DMS153 treated with DMSO at 0.1 percent for 48 hours (cell line): ENCODE data around the gene CGNL1.

ENCODE experiments used
- DNase-seq: peaks from one replicate; lab custom pipeline; 2025; ENCODE audit not compliant: unreplicated experiment; lab: John Stamatoyannopoulos, UW

The CGNL1 gene

DNA sequence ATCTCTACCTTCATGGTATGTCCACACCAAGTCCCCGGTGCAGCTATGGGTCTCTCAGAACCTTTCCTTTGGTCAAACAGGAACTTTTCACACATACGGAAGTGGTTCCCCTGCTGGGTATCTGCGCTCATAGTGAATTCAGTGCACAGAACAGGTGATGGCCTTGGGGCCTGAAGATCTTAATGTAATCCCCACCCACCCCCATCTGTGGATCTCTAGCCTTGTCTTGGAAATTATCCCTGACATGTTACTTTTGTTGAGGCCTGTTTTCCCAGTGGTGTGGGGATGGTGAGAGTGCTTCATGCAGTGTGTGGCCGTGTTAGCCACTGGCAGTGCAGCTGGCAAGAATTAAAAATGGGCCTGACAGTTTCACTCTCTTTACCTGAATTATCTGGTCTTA is 143.5 kb downstream of the CGNL1 start:
- no peak for DNase-seq

DNA sequence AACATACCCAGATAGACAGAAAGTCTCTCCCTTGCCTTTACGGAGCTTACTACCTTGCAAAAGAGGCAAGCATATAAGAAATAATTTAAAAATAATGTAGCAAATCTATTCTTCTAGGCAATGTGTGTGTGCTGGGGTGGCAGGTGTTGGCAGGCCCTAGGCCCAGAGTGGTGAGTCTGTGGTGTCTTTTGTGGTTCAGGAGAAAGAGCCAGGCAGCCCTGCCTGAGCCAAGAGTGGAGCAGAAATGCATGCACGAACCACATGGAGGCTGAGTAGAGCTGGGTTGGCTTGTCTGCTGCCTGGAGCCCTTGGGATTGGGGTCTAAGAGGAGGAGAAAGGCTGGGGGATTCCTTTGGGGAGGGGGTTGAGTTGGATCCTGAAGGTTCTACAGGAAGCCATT is 145.2 kb downstream of the CGNL1 start:
- DNase-seq = no peak

DNA sequence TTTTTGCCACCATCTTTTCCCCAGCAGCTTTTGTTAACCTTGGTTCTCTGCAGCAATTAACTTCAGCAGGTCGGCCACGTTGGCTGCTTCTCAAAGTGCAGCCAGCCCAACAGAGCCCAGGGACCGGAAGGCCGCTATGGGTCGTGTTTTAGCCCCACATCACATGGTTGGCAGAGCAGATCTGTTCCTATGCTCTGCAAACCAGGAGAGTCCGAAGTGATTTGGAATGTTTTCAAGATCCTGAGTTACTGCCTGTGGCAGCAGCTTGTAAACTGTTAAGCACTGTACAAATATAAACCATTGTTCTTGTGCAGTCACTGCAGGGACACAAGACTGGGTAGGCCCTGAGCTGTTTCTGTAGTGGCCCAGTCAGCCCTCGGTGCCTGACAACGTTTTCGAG is 145.8 kb downstream of the CGNL1 start:
- no peak for DNase-seq

DNA sequence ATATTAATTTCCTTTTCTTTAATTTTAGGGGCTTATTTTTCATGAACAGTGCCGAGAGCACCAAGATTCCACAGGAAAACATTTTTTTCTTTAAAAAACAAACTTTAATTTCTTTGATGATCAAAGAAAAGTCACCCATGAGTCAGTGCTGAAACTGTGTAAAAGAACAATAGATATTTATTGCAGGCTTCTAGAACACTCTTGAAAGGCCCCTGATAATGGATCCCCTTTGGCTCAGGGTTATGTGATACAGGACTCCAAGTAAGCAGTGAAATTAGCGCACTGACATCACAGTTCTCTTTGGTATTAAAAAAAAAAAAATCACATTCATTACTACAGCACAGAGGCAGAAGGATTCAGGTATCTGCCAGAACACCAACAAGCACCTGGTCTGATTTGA is 149.3 kb downstream of the CGNL1 start:
- no peak for DNase-seq

DNA sequence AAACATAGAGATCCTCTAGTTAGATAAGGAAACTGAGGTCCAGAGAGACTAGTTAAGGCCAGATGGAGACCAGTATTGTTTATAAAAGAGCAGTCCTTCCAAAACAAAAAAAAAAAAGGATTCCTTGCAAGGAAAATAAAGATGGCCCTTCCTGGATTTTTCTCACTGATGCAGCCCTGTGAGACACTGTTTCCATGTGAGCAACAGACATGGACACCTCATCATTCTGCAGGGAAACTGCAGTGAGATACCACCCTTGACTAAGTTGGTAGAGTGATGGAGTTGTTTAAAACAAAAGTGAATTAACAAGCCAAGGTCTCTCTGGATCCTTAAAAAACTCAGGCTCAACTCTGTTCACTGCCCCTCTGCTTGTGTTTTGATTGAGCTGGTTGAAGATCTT is 149.8 kb downstream of the CGNL1 start:
- DNase-seq = no peak

DNA sequence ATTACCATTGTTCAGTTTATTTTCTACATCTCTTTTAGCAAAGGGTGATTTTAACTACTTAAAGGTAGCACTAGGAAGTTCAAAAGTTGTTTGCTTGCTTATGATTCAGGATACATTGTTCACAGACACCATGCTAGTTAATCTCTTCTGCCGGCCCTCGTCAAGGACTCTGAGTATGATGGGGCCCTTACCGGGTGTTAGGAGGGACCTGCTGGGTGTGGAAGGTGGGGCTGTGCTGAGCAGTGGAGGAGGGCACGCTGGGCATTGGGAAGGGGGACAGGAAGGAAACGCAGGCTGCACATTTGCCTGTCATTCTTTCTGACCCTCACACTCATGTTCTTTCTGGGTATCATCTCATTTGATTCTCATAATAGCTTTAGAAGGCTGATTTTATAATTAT is 150.3 kb downstream of the CGNL1 start:
- DNase-seq = no peak

DNA sequence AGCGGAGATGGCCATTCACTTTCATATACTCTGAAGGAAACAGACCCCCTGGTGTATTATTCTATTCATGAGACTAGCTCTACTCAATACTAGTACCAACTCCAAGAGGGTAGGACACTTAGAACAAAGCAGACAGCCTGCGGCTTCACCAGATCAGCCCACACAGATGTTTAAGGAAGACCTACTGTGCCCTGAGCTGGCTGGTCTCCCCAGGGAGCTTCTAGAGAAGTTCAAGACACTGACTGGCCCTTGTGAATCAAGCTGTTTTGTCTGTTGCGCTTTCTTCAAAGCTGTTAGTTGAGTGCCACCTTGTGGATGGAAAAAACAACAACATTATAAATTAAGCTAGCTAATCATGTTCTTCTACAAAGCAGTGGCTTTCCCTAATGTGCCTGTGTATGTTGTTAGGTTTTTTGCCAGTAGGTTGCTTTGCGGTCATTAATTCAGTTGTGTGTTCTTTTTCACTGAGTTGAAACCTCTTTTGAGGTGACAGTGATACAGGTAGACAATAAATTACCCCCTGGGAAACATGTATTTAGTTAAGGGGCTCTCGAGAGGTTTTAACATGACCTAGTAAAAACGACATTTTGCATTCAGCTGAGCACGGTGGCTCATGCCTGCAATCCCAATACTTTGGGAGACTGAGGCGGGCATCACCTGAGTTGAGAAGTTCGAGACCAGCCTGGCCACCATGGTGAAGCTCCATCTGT is 151.2 kb downstream of the CGNL1 start:
- DNase-seq = peak; percentile 39

DNA sequence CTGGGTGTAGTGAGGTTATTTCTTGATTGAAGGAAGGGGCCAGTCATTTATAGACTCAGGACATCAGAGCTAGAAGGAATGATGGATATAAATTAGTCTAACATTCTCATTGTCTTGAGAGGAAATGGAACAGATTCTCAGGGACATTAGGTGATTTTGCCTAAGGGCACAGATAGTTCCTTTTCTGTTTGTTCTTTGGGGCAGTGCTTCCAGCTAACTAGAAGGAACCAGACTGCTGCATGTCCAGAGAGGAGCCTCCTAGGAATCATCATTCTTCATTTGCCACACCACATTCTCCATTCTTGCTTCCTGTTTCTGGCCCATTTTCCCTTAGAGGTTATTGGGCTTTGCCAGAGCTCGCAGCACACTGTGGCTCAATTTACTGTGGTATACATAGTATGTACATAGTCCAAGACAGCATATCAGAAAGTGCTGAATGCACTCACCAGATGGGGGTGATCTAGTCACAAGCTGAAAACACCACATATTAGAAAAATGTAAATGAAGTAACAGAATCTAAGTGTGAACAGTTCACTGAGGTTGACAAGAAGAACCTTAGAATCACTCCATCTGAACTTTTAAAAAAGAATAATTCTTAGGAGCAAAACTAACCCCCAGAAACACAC is 152.7 kb downstream of the CGNL1 start:
- no peak for DNase-seq

DNA sequence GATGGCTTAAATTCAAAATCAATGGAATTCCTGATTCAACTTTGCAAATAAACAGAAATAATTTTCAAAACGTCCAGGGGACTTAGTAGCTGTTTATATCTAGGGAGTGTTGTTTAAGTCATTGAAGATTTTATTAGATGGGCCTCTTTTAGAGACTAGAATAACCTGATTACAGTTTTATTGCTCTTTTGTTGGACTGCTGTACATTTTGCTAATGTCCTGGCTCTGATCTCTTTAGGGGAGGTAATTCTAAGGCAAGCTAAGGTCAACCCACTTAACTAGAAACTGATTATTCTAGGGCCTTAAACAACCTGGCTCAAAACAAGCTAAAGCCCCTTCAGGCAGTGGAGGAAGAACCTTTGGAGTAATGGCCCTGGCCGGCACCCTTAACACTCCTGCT is 153.4 kb downstream of the CGNL1 start:
- no peak for DNase-seq

DNA sequence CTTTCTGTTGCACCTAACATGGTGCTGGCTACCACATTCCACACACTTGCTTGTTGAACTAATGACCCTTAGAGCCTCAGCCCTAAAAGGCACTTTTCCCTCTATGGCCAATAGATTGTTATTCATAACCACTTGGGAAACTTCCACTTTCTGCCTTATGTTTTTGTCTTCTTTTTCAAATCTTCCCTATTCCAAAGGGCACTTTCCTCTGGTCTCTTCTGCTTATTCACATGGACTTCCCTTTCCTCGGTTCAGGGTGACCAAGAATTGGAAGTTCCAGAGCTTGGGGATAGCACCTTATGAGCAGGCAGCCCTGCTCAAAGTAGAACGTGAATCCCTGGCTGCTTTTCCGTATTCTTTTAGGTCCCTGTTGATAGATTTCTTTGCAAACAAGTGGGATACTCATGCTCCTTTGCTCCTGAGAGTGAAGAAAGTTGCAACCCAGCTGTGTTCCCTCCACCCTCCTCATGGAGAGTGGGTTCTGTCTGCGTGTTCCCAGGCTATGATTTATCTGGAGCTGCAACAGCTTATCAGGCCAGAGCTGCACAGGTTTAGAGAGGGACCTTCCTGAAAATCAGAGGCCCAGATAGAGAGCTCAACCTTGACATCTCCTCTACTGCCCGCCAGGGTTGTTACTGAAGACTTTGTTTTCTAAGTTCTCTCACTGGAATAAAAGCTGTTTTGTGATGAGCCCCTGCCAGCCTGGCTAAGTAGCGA is 156.6 kb downstream of the CGNL1 start:
- no peak for DNase-seq

DNA sequence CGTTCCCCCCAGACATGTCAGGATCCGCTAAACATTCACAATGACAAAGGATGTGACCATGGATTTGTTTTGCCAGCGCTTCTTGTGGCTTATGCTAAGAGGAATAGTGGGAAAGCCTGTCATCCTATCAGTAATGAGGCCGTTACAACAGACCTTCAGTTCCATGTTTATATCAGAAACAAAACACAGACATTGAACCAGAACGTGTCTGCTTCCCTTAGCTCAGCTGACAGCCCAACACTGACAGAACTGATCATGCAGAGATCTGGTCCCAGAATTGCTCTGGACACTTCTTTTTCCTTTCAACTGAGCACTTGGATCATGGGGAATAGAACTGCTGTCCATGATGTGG is 157.1 kb downstream of the CGNL1 start:
- DNase-seq = no peak

DNA sequence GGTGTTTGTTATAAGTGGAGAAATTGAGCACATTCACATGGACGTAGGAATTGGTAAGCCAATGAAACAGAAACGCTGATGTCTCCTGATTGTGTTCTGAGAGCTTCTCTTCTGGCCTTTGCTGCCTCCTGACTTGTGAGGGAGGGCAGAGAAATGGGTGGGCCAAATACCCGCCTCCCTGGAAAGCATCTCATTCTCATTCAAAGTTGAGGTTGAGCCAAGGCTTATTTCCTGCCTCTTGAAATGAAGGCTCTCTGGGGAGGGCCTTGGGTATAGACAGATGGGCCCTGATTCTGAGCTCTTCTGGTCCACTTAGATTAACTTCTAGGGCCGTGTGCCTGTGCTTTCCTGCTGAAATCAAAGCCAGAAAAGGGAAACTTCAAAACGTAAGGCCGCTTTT is 158.0 kb downstream of the CGNL1 start:
- DNase-seq = no peak

DNA sequence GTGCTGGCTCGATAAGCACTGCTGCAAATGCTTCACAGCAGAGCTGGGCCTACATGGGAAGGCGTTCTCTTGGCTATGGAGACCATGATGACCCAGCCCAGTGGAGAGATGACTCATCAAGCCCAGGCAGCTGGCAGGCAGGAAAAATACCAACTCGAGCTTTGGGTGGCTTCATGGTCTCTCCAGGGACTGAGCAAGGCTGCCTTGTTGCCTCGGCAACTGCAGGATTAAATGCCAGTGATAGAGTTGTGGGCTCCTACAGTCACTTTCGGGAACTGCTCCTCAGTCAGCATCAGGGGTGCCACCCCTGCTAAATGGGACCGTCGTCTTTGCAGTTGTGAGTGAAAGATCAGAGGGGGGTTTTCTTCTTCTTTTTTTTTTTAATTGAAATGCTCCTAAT is 160.8 kb downstream of the CGNL1 start:
- DNase-seq = peak; percentile 47

DNA sequence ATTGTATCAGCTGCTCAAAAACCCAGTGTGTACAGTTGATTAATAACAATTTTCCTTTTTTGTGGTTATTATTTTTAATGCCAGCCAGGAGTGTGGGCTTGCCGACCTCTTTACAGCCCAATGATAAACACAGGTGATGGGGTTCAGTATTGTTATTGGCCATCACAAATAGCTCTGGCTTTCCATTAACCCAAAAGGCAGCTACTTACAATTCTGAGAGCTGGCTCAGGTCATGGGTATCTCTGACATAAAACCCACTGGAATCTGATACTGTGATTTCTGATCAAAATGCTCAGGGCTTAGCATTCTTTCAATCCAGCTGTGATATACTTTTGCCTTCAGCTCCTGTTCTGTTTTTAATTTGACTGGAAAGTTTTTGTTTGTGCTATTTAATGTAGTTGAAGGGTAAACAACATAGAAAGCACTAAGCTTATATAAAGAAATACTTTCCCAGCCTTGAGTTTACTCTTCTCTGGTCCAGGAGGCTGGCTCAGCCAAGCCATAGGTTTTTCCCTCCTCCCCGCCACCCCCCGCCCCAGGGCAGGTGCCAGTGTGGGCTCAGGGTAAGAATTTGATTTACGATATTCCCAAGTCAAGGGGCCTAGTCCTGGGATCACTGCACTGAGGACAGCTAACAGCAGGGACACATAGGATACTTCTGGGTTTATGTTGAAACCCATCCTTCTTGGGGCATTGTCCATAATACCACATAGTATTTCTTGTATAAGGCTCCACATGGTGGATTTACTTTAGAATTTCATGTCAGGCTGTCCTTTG is 161.4 kb downstream of the CGNL1 start:
- no peak for DNase-seq

DNA sequence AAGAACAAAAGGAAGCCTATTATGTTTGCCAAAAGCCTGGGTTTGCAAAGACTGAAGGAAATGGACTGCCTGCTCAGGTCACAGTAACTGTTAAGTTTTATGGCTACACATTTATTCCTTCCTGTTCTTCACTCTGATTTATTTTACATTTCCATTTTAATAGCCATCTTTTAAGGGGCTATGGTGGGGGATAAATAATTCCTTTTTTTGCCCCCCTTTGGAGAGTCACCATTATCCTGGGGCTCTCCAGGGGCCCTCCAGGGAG is 161.9 kb downstream of the CGNL1 start:
- no peak for DNase-seq

DNA sequence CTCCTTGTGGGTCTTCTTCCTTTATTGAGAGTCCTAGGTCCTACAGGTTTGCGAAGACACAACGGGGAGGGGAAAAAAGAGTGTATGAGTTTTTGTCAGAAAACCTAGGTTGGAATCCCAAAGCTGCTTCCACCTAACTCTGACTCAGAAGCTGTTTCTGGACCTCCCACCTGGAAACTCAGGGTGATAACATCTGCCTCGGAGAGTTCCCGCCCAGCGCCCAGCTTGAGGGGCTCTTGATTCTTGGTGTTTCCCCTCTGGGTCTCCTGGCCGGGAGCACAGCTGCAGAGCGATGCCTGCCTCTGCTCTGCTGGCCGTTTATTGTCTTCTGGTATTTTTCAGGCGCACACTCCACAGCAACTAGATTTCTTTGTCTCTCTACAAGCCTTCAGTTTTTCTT is 162.5 kb downstream of the CGNL1 start:
- no peak for DNase-seq

DNA sequence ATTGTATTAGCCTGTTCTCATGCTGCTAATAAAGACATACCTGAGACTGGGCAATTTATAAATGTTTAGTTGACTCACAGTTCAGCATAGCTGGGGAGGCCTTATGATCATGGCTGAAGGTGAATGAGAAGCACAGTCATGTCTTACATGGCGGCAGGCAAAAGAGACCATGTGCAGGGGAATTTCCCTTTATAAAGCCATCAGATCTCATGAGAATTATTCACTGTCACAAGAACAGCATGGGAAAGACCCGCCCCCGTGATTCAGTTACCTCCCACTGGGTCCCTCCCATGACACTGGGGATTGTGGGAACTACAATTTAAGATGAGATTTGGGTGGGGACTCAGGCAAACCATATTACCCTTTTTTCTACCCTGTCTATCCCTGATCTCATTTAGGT is 163.9 kb downstream of the CGNL1 start:
- DNase-seq = no peak

DNA sequence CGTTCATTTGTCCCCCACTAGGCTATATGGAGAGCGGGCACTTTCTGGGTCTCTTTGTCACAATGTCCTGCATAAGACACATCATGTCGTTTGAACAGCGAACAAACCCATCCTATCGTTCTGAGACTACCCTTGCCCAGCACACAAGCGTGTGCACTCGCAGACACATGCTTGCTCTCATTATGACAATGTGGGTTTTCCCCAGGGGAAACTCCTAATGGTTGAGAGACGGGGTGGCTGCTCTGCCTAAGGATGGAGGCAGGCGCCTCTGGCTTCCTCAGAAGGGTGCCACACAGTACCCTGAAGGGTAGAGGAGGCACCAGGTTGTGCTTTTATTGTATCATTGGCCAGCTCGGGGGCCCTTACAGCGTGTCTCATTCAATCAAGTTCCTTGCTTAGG is 164.4 kb downstream of the CGNL1 start:
- DNase-seq = no peak

DNA sequence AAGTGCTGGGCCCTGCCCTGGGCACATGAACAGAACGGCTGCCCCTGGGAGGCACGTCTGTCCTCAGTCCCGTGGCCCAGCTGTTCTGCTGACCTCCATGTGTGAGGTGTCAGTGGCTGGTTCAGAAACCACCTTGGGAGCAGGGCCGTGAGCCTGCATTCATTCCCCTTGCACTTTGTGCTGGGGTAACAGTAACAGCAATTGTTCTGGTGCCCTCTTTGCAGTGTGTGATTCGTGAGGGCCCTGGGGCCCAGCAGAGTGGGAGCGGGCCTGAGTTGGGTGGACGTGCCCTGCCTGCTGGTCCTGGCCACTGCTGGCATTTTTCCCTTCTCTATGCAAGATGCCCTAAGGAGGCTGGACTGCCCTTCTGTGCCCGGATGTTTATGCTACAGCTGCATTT is 165.0 kb downstream of the CGNL1 start:
- DNase-seq = no peak

DNA sequence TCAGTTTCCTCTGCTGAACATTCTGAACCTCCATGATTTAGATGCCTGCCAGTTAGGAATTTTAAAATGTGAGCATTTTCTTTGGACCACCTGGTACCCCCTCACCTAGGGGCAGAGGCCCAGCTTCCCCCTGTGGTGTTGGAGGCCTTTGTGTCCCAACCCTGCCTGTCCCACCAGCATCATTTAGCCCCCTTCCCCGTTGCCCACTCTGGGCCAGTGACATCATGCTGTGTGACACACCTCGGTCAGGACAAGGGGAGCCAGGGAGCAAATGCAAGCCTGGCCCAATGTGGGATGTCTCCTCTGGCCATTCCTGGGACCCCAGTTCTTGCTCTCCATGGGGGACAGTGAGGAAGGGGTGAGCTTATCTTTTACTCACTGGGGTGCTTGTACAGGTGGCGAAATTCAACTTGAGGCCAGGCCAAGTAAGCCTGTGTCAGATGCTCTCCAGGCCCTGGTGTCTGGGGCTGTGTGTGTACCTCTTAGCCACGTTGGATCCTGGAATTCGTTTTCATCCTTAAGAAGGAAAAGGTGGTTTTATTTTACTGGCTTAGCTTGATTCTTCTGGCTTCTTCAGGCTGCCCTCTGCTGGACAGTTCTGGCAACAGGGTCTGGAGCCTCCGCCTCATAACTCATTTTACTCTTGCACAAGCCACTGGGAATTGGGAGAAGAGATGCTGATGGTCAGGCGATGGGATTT is 165.7 kb downstream of the CGNL1 start:
- DNase-seq = no peak

DNA sequence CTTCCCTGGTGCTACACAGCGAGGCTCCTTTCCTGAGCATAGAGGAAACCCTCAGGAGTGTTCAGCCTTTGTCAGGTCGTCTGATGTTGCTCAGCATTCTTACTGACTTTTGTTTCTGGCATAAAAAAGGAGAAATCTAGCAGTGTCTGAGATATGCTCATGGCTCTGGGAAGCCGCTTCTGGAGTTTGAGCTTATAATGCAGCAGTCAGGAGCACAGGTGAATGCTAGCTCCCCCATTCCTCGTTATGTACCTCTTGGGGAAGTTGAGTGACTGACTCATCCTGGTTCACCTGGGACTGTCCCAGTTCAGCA is 166.2 kb downstream of the CGNL1 start:
- no peak for DNase-seq
